BJ (cell line): ENCODE results near the gene HEATR5A. TPM values are rescaled to one million over a fixed set of nuclear protein-coding genes. Genes with fewer than 3 reads are reported as not detected.
"Not testable (repeated sequence)": the region's sequence is repeated elsewhere in the genome, so short reads cannot be mapped to it uniquely, and the experiment has no call there.

Source experiments
- CTCF ChIA-PET: fragments of 350-600 bp; formaldehyde crosslinking; extraction: SDS; loops from one replicate; lab custom pipeline; 2021; ENCODE audit warnings: antibody characterized with exemption, inconsistent platforms; lab: Yijun Ruan, JAX
- POLR2A ChIA-PET: fragments of 300-600 bp; sonication (Branson Sonifier 250); formaldehyde crosslinking; extraction: SDS; loops from one replicate; lab custom pipeline; 2021; ENCODE audit warnings: antibody characterized with exemption; lab: Charles Lee
- DNase-seq: peaks from one replicate; pipeline ENCODE4 v3.0.0-alpha.2; 2011; ENCODE audit warnings: low read depth
- H3K27me3 ChIP-seq: 2 replicates; pipeline ENCODE4 v1.6.0; 2011; ENCODE audit warnings: low read length; ENCODE audit not compliant: control insufficient read depth, insufficient read depth
- H3K36me3 ChIP-seq: 2 replicates; pipeline ENCODE4 v1.5.1; 2011; ENCODE audit warnings: low read length; ENCODE audit not compliant: control insufficient read depth, insufficient read depth
- H3K4me3 ChIP-seq: 2 replicates; pipeline ENCODE4 v1.5.1; 2011; ENCODE audit warnings: low read depth, mild to moderate bottlenecking, control low read depth, low read length
- CTCF ChIP-seq: IDR thresholded peaks from 2 replicates; pipeline ENCODE4 v1.5.1; 2011; ENCODE audit warnings: low read depth, mild to moderate bottlenecking, control low read depth, inconsistent platforms, low read length, moderate library complexity; ENCODE audit not compliant: insufficient read depth
- polyA plus RNA-seq: library from polyadenylated mRNA; depleted of rRNA; stranded (reverse); fragments of >200 nt; gene quantifications from 2 replicates; pipeline ENCODE4 v1.2.3, GENCODE V29; 2011

HEATR5A gene
- polyA plus RNA-seq, 1 experiment = 34.3 TPM

DNA sequence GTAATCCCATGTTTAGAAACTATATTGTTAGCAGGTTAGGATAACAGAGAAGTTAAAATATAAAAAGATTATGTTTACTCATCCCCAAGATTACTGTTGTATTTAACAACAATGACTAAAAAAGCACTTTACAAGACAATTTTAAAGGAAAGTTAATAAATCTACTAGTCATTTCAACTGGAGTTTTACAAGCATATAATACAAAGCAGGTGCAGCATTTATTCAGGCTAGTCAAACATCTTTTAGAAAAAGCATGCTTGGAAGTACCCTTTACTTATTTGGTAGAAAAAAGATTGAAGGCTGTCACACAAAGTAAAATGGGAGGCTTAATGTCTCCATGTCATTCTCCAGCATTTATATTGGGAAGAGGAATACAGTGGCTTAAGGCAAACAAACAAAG, 80.6 kb downstream of the HEATR5A start:
- H3K27me3 ChIP-seq = no peaks in the 10 kb centered on the region
- peak; percentile 22 for DNase-seq
- H3K36me3 ChIP-seq = no peaks in the 10 kb centered on the region; the same call in none of the 2 replicates
- POLR2A ChIA-PET = no interaction called here
- TF ChIP-seq CTCF = no peak
- H3K4me3 ChIP-seq = no peak overlapping the region
- CTCF ChIA-PET = interaction anchor here (3.2 kb wide), 1 partner anchor 132 kb away, joined by 10 read pairs; the partner anchor contains the start of gene HECTD1

GRCh38 chr14:31337331-31337730, 83.0 kb downstream of the HEATR5A start:
- Histone ChIP-seq H3K27me3 (no peaks in the 10 kb centered on the region), H3K36me3 (no peaks in the 10 kb centered on the region; the same call in 1 of the 2 replicates), H3K4me3 (no peak overlapping the region)
- POLR2A ChIA-PET = no interaction called here
- no peak for DNase-seq
- TF ChIP-seq CTCF = no peak
- CTCF ChIA-PET = interaction anchor here (1.2 kb wide), 1 partner anchor 11 kb away, joined by 4 read pairs; no protein-coding TSS in a partner anchor

- no peak for TF ChIP-seq CTCF
- POLR2A ChIA-PET = no interaction called here
- CTCF ChIA-PET = interaction anchor here (1.2 to 1.5 kb wide), 2 partner anchors 10 to 13 kb away, joined by 4 read pairs; no protein-coding TSS in a partner anchor
- Histone ChIP-seq H3K4me3 (no peak overlapping the region), H3K36me3 (peaks cover 2% of the 10 kb centered on the region; the same call in 1 of the 2 replicates), H3K27me3 (no peaks in the 10 kb centered on the region)
- DNase-seq = no peak
Observed at GRCh38 chr14:31336646-31337045, 83.7 kb downstream of the HEATR5A start.

DNA sequence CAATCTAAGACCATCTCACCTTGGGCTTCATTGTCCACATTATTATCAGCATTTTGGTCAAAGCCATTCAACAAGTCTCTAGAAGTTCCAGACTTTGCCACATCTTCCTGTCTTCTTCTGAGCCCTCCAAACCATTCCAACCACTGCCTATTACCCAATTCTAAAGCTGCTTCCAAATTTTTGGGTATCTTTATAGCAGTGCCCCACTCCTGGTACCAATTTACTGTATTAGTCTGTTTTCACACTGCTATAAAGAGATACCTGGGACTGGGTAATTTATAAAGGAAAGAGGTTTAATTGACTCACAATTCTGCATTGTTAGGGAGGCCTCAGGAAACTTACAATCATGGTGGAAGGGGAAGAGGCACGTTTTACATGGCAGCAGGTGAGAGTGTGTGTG, 89.0 kb downstream of the HEATR5A start:
- H3K36me3 ChIP-seq, H3K27me3 ChIP-seq, DNase-seq, POLR2A ChIA-PET, H3K4me3 ChIP-seq: not testable (repeated sequence)
- CTCF ChIA-PET = interaction anchor here (1.1 kb wide), 1 partner anchor 1190 kb away, joined by 4 read pairs; no protein-coding TSS in a partner anchor

DNA sequence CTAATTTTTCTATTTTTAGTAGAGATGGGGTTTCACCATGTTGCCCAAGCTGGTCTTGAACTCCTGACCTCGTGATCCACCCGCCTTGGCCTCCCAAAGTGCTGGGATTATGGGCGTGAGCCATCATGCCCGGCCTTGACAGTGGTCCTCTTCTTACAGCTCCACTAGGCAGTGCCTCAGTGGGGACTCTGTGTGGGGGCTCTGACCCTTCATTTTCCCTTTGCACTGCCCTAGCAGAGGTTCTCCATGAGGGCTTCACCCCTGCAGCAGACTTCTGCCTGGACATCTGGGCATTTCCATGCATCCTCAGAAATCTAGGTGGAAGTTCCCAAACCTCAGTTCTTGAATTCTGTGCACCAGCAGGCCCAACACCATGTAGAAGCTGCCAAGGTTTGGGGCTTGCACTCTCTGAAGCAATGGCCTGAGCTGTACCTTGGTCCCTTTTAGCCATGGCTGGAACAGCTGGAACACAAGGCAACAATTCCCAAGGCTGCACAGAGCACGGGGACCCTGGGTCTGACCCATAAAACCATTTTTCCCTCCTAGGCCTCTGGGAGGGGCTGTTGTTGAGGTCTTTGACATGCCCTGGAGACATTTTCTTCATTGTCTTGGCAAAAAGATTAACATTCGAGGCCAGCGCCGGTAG, 90.4 kb downstream of the HEATR5A start:
- H3K4me3 ChIP-seq, H3K27me3 ChIP-seq, DNase-seq, H3K36me3 ChIP-seq, POLR2A ChIA-PET: not testable (repeated sequence)
- CTCF ChIA-PET = interaction anchor here (0.5 to 1.1 kb wide), 3 partner anchors 44 to 1192 kb away, joined by 3 to 4 read pairs (median 3); no protein-coding TSS in a partner anchor

- ChIA-PET POLR2A (interaction anchor here (0.6 kb wide), 1 partner anchor 23 kb away, joined by 4 read pairs; no protein-coding TSS in a partner anchor), CTCF (interaction anchor here (0.7 to 1.4 kb wide), 4 partner anchors 10 to 169 kb away, joined by 3 to 5 read pairs (median 4); partner anchors contain the start of gene HECTD1)
- Histone ChIP-seq H3K36me3 (peaks cover 3% of the 10 kb centered on the region; the same call in 1 of the 2 replicates), H3K4me3 (no peak overlapping the region), H3K27me3 (no peaks in the 10 kb centered on the region)
- no peak for DNase-seq
- 0 out of 2 replicates have a peak, but pooled peaks have one; percentile 3 for TF ChIP-seq CTCF
Observed at GRCh38 chr14:31326111-31326510, 94.2 kb downstream of the HEATR5A start.
